ENCODE results near the gene RAB9A. TPM values are rescaled to one million over a fixed set of nuclear protein-coding genes. Genes with fewer than 3 reads are reported as not detected.
A peak's percentile ranks its signal among the peaks of the same experiment; 100 is the strongest.

RAB9A gene
- total RNA-seq, 6 donors from 2014 or later: 12.6 to 38.4 (median 29.1) TPM

- no peak for DNase-seq
- no peaks in the 10 kb centered on the region for H3K27me3 ChIP-seq
- peaks cover 4 to 45% (median 18%) of the 10 kb centered on the region in 4 donors for H3K4me1 ChIP-seq
- no peak for ATAC-seq (ENCODE audit: low FRiP score in 2 of 2)
- peak overlapping the region in 1 of 4 donors; percentile 95 for H3K27ac ChIP-seq
- peak overlapping the region in 3 of 4 donors; percentile 65 to 71 (median 67) for H3K4me3 ChIP-seq
- no peak for TF ChIP-seq POLR2A (IDR thresholded peaks at IDR 0.05)
- TF ChIP-seq, protein P1, sequence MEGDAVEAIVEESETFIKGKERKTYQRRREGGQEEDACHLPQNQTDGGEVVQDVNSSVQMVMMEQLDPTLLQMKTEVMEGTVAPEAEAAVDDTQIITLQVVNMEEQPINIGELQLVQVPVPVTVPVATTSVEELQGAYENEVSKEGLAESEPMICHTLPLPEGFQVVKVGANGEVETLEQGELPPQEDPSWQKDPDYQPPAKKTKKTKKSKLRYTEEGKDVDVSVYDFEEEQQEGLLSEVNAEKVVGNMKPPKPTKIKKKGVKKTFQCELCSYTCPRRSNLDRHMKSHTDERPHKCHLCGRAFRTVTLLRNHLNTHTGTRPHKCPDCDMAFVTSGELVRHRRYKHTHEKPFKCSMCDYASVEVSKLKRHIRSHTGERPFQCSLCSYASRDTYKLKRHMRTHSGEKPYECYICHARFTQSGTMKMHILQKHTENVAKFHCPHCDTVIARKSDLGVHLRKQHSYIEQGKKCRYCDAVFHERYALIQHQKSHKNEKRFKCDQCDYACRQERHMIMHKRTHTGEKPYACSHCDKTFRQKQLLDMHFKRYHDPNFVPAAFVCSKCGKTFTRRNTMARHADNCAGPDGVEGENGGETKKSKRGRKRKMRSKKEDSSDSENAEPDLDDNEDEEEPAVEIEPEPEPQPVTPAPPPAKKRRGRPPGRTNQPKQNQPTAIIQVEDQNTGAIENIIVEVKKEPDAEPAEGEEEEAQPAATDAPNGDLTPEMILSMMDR (IDR thresholded peaks at IDR 0.05): no peak
- TF ChIP-seq POLR2AphosphoS5 (IDR thresholded peaks at IDR 0.05): no peak
- TF ChIP-seq EP300 (IDR thresholded peaks at IDR 0.05): no peak
- 69 to 85% methylated on average over 3 of the region's 3 CpGs for WGBS, 2 donors
- H3K36me3 ChIP-seq: no peaks in the 10 kb centered on the region
- no peaks in the 10 kb centered on the region for H3K9me3 ChIP-seq
Observed at GRCh38 chrX:13690836-13691235, 1.9 kb downstream of the RAB9A start.

DNA sequence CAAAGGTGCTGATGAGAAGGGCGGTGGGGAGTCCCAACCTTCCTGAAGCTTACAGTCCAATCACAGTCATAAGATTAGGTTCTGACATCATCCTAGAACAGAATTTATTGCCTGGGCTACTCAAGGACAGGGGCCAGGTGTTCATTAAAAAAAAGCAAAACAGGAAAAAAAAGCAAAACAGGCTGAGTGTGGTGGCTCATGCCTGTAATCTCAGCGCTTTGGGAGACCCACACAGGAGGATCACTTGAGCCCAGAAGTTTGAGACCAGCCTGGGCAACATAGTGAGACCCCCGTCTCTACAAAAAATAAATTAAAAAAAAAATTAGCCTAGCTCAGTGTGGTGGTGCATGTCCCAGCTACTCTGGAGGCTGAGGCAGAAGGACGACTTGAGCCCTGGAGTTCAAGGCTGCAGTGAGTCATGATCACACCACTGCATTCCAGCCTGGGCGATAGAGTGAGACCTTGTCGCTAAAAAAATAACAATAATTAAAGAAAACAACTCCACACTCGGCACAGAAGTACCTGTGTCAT is 3.0 kb downstream of the RAB9A start:
- H3K27me3 ChIP-seq: no peaks in the 10 kb centered on the region
- no peak overlapping the region for H3K27ac ChIP-seq
- DNase-seq (no peak), ATAC-seq (ENCODE audit: low FRiP score in 2 of 2) (no peak)
- H3K36me3 ChIP-seq: no peaks in the 10 kb centered on the region
- WGBS, 2 donors: 78 to 81% methylated on average over 7 of the region's 7 CpGs
- TF ChIP-seq, protein P1 (IDR thresholded peaks at IDR 0.05): no peak
- TF ChIP-seq POLR2A (IDR thresholded peaks at IDR 0.05) (no peak), EP300 (IDR thresholded peaks at IDR 0.05) (no peak), POLR2AphosphoS5 (IDR thresholded peaks at IDR 0.05) (no peak)
- H3K4me1 ChIP-seq: peaks cover 4 to 50% (median 18%) of the 10 kb centered on the region in 4 donors
- H3K9me3 ChIP-seq: no peaks in the 10 kb centered on the region
- no peak overlapping the region for H3K4me3 ChIP-seq

DNA sequence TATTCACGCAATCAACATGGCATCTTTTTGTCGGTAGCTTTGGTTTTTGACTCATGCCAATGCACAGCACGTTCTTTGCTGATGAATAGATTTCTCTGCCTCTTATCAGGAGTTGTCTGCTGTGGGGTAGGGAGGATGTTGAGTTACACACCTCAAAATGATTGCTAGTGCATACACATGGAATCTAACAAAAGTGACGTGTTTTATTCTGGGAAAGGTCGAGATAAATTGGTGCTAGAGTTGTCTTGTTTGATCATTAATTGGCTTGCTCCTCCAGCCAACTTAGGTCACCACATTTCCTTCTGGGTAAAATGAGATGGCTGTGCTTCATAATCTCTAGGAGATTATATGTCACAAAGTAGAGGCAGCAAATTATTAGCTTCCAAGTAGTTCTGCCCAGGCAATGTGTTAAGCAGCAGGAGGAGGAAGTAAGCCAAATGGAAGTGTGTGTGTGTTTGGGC is 3.9 kb downstream of the RAB9A start:
- no peak for DNase-seq
- no peaks in the 10 kb centered on the region for H3K36me3 ChIP-seq
- ATAC-seq (ENCODE audit: low FRiP score in 2 of 2): no peak
- no peak overlapping the region for H3K4me3 ChIP-seq
- H3K27me3 ChIP-seq: no peaks in the 10 kb centered on the region
- TF ChIP-seq, protein P1 (IDR thresholded peaks at IDR 0.05): no peak
- TF ChIP-seq POLR2AphosphoS5 (IDR thresholded peaks at IDR 0.05) (no peak), EP300 (IDR thresholded peaks at IDR 0.05) (no peak), POLR2A (IDR thresholded peaks at IDR 0.05) (no peak)
- H3K9me3 ChIP-seq: no peaks in the 10 kb centered on the region
- H3K4me1 ChIP-seq: peaks cover 4 to 50% (median 18%) of the 10 kb centered on the region in 4 donors
- peak overlapping the region in 2 of 4 donors; percentile 3 to 27 for H3K27ac ChIP-seq
- 75 to 87% methylated on average over 4 to 5 of the region's 5 CpGs for WGBS, 2 donors

DNA sequence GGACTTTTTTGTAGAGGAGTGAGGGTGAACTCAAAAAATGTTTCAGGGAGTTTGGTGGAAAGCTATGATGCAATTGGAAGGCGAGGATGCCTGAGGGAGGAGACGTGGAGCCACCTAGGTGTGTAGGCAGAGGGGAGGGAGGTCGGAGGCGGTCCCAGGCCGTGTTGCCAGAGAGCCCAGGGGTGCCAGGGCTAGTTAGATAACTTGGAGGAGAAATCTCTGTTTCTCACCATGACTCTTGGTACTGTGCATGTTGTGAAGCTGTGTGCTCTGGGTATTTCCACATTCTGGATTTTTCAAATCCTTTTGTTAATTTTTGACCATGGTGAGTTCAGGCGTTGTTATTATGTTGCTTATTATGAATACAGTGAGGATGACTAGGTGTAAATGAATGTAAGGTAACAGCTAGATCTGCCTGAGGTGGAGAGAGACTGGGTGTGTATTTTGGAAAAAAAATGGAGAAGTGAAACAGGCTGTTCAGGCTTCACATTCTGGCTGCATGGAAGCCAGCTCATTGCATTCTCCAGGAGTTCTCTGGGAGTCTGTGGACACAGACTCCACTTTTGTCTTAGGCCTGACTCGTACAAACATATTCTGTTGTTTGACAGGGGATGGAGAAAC is 4.5 kb downstream of the RAB9A start:
- no peak for DNase-seq
- Histone ChIP-seq H3K36me3 (no peaks in the 10 kb centered on the region), H3K4me1 (peaks cover 7 to 46% (median 22%) of the 10 kb centered on the region in 4 donors), H3K4me3 (no peak overlapping the region), H3K27ac (peak overlapping the region in 3 of 4 donors; percentile 1 to 27 (median 3)), H3K9me3 (no peaks in the 10 kb centered on the region), H3K27me3 (no peaks in the 10 kb centered on the region)
- ATAC-seq (ENCODE audit: low FRiP score in 2 of 2): no peak
- WGBS, 2 donors: 36 to 48% methylated on average over 5 to 7 of the region's 7 CpGs
- TF ChIP-seq POLR2AphosphoS5 (IDR thresholded peaks at IDR 0.05) (no peak), POLR2A (IDR thresholded peaks at IDR 0.05) (no peak), EP300 (IDR thresholded peaks at IDR 0.05) (no peak)
- TF ChIP-seq, protein P1 (IDR thresholded peaks at IDR 0.05): no peak
